HG02943 (cell line): Measurements from ENCODE around the gene TSPAN33.
"Not testable (repeated sequence)": the region's sequence is repeated elsewhere in the genome, so short reads cannot be mapped to it uniquely, and the experiment has no call there.

Experiments used
- ATAC-seq: cut with Tn5 transposase; IDR thresholded peaks from one replicate; pipeline ENCODE4 v1.9.1; 2021; ENCODE audit warnings: mild to moderate bottlenecking, low read depth, moderate library complexity; ENCODE audit not compliant: unreplicated experiment

The TSPAN33 gene

GRCh38 chr7:129169171-129169671 lies 24.7 kb downstream of the TSPAN33 start:
- ATAC-seq = no peak

- no peak for ATAC-seq
Measured at GRCh38 chr7:129169686-129170440, 25.4 kb downstream of the TSPAN33 start.

- ATAC-seq = no peak
Measured at GRCh38 chr7:129170441-129171021, 26.0 kb downstream of the TSPAN33 start.

GRCh38 chr7:129173861-129174260 lies 29.4 kb downstream of the TSPAN33 start:
- not testable (repeated sequence) for ATAC-seq

GRCh38 chr7:129176916-129177710 lies 32.6 kb downstream of the TSPAN33 start:
- no peak for ATAC-seq

GRCh38 chr7:129184981-129185670 lies 40.6 kb downstream of the TSPAN33 start:
- ATAC-seq = no peak

- no peak for ATAC-seq
Measured at GRCh38 chr7:129186749-129187260, 42.3 kb downstream of the TSPAN33 start.

GRCh38 chr7:129187681-129188371 lies 43.3 kb downstream of the TSPAN33 start:
- no peak for ATAC-seq

- no peak for ATAC-seq
Measured at GRCh38 chr7:129188372-129188891, 43.9 kb downstream of the TSPAN33 start, which contains the start of gene SMO. Gene SMO (plus strand): TSS chr7:129188633. CDS start chr7:129189152, 519 bp downstream.

GRCh38 chr7:129188892-129189660 lies 44.6 kb downstream of the TSPAN33 start:
- ATAC-seq = no peak

GRCh38 chr7:129189661-129190310 lies 45.3 kb downstream of the TSPAN33 start:
- ATAC-seq = no peak

- ATAC-seq = no peak
Measured at GRCh38 chr7:129191272-129191671, 46.8 kb downstream of the TSPAN33 start.

- no peak for ATAC-seq
Measured at GRCh38 chr7:129193892-129194291, 49.4 kb downstream of the TSPAN33 start.

GRCh38 chr7:129197771-129198170 lies 53.3 kb downstream of the TSPAN33 start:
- ATAC-seq = no peak

GRCh38 chr7:129199406-129199805 lies 54.9 kb downstream of the TSPAN33 start:
- no peak for ATAC-seq

- ATAC-seq = no peak
Measured at GRCh38 chr7:129202058-129202777, 57.7 kb downstream of the TSPAN33 start.

GRCh38 chr7:129203050-129203741 lies 58.7 kb downstream of the TSPAN33 start:
- no peak for ATAC-seq
